SU-DHL-6 (cell line): Measurements from ENCODE around the gene HS6ST1.

Source experiments
- CTCF ChIP-seq: fragments of 200-600 bp; sonication (generic); IDR thresholded peaks from one replicate; pipeline ENCODE4 v1.5.1; 2017; ENCODE audit warnings: antibody characterized with exemption, mild to moderate bottlenecking, low read length, moderate library complexity; ENCODE audit not compliant: insufficient read depth, poor library complexity, severe bottlenecking
- EZH2phosphoT487 ChIP-seq: fragments of 200-600 bp; sonication (generic), shearing (Covaris generic); conservative IDR thresholded peaks from 2 replicates; pipeline ENCODE4 v1.6.1; 2018; ENCODE audit warnings: mild to moderate bottlenecking, antibody characterized with exemption, low read length, moderate library complexity, mixed read lengths

GRCh38 chr2:128319631-128320191 lies 1.0 kb upstream of the HS6ST1 start:
- TF ChIP-seq CTCF: no peak
- no peak for TF ChIP-seq EZH2phosphoT487
